Activated naive CD8-positive, alpha-beta T cell treated with anti-CD3 and anti-CD28 coated beads for 36 hours (primary cell): ENCODE results near the gene CALCOCO2. TPM values are rescaled to one million over a fixed set of nuclear protein-coding genes. Genes with fewer than 3 reads are reported as not detected.
"Not testable (repeated sequence)": the region's sequence is repeated elsewhere in the genome, so short reads cannot be mapped to it uniquely, and the experiment has no call there.

ENCODE experiments used
- DNase-seq: peaks from one replicate; pipeline ENCODE4 v3.0.0; 2021
- H3K27ac Mint-ChIP-seq: one replicate; pipeline ENCODE4 v1.8.0; 2022; ENCODE audit warnings: mild to moderate bottlenecking, moderate library complexity, mixed read lengths
- H3K27me3 Mint-ChIP-seq: one replicate; pipeline ENCODE4 v1.8.0; 2022; ENCODE audit warnings: mild to moderate bottlenecking, mixed read lengths
- H3K36me3 Mint-ChIP-seq: one replicate; pipeline ENCODE4 v1.8.0; 2021; ENCODE audit warnings: mild to moderate bottlenecking, mixed read lengths
- H3K4me1 Mint-ChIP-seq: one replicate; pipeline ENCODE4 v1.8.0; 2021; ENCODE audit warnings: mixed read lengths
- H3K4me3 Mint-ChIP-seq: one replicate; pipeline ENCODE4 v1.8.0; 2022; ENCODE audit warnings: mild to moderate bottlenecking, moderate library complexity, mixed read lengths
- H3K9me3 Mint-ChIP-seq: one replicate; pipeline ENCODE4 v1.8.0; 2022; ENCODE audit warnings: mixed read lengths
- total RNA-seq, 2 experiments: library from RNA; stranded (reverse); gene quantifications; one replicate each; pipeline ENCODE4 v1.2.3, GENCODE V29; 2021

The CALCOCO2 gene
- total RNA-seq, 2 experiments from 2014 or later: 69.3 to 75.8 TPM

DNA sequence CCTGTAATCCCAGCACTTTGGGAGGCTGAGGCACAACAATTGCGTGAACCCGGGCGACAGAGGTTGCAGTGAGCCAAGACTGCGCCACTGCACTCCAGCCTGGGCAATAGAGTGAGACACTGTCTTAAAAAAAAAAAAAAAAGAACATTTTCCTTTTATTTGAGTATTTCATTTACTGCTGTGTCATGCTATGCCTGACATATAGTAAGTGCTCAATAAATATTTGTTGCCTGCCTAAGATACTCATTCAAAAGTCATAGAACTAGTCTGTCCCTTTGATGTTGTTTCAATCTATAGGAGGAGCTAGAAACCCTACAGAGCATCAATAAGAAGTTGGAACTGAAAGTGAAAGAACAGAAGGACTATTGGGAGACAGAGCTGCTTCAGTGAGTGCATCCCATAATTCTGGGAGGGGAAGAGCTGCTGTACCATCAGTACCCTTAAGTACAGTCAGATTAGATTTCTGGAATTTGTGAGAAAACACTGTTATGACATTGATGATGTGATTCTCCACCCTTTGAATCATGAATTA is 20.0 kb downstream of the CALCOCO2 start:
- Mint-ChIP-seq H3K4me1 (peaks cover 4% of the 10 kb centered on the region), H3K27me3 (no peaks in the 10 kb centered on the region), H3K36me3 (peaks cover 24% of the 10 kb centered on the region), H3K4me3 (no peak overlapping the region), H3K9me3 (no peaks in the 10 kb centered on the region), H3K27ac (no peak overlapping the region)
- DNase-seq: no peak

DNA sequence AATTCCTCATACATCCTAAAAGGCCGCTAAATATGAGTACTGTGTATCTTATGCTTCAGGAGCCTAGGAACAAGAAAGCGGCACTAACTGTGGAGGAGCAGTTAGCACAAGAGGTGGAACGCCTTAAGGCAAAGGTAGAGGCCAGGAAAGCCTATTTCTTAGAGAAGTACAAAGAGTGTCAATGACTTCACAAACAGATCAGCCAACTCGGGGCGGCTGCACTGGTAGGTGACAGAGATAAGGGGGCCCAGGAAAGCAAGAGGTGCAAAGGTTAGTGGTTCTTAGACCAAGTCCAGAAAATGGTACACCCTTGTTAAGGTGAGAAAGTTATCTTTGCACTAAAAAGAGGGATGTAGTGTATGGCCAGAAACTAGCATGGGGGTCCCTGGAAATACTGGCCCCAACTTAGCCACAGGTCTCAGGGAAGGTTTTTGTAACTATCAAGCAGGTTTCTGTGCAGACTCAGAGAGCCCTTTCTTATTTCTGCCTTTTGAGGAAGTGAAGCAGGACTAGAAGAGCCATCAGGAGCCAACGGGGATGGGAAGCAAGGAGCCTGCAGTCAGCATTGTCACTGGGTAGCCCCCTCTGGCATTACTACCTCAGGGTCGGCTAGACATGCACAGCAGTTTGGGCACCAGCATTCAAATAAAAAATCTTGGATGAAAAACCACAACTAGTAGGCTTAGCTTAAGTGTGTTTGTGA is 24.1 kb downstream of the CALCOCO2 start:
- H3K4me3 Mint-ChIP-seq: no peak overlapping the region
- H3K36me3 Mint-ChIP-seq: peaks cover 16% of the 10 kb centered on the region
- no peak for DNase-seq
- peaks cover 4% of the 10 kb centered on the region for H3K4me1 Mint-ChIP-seq
- H3K9me3 Mint-ChIP-seq: no peaks in the 10 kb centered on the region
- H3K27ac Mint-ChIP-seq: no peak overlapping the region
- no peaks in the 10 kb centered on the region for H3K27me3 Mint-ChIP-seq

DNA sequence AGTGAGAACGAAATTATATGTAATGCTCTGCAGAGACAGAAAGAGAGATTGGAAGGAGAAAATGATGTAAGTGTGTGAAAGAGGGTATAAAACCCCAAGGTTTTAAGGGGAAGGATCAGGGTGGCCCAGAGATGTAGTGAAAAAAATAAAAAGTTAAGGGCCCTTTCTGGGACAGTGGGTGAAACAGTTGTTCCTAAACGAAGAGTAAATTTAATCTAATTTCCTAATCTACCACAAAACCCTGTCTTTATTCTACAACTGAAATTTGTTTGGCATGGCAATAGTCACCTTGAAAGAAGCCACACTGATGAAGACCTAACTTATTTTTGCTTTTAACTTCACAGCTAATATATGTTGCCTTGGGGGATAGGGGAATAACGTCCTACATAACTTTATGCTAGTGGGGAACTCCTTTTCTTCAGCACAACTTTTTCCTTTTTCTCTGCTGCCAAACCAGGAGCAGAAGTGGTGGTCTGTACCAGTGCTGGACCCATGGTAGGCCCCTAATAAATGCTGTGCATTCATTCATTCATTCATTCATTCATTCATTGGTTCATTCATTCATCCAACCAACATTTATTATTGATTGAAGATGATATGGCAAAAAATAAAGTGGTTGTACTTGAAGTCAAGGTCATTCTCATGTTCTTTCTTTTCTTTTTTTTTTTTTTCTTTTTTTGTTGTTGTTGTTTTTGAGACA is 25.4 kb downstream of the CALCOCO2 start:
- Mint-ChIP-seq H3K9me3 (no peaks in the 10 kb centered on the region), H3K36me3 (peaks cover 11% of the 10 kb centered on the region), H3K27ac (no peak overlapping the region), H3K4me3 (no peak overlapping the region), H3K27me3 (no peaks in the 10 kb centered on the region), H3K4me1 (no peaks in the 10 kb centered on the region)
- no peak for DNase-seq

DNA sequence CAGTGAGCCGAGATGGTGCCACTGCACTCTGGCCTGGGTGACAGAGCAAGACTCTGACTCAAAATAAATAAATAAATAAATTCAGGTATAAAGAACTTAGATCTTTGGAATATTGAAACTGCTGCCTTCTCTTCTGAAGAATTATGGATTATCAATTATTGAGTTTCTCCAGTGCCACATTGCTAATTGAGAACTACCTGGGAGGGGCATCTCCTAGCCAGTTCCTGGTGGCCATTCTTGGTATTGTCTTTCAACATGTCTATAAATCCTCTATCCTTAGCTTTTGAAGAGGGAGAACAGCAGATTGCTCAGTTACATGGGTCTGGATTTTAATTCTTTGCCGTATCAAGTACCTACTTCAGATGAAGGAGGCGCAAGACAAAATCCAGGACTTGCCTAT is 29.2 kb downstream of the CALCOCO2 start:
- no peak for DNase-seq
- Mint-ChIP-seq H3K36me3 (peaks cover 9% of the 10 kb centered on the region), H3K27ac (no peak overlapping the region), H3K9me3 (no peaks in the 10 kb centered on the region), H3K4me1 (no peaks in the 10 kb centered on the region), H3K27me3 (no peaks in the 10 kb centered on the region), H3K4me3 (no peak overlapping the region)

DNA sequence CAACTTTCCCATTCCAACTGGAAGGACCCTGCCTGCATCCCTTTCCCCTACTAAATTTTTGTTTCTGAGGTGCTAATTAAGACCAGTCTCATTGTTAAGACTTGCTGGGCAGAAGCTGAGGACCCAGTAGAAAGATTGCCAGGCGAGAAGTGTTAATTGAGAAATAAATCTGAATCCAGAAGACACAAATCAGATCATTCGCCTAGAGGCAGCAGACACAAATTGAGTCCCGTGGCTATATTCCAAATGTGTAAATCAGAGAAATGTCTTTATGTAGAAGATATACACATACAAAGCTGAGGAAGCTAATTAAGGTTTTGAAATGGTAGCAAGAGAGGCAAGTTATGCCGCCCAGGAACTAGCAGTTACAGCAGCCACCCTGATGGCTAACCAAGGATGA is 29.6 kb downstream of the CALCOCO2 start:
- H3K4me3 Mint-ChIP-seq: no peak overlapping the region
- H3K27me3 Mint-ChIP-seq: no peaks in the 10 kb centered on the region
- H3K36me3 Mint-ChIP-seq: peaks cover 9% of the 10 kb centered on the region
- no peak for DNase-seq
- no peak overlapping the region for H3K27ac Mint-ChIP-seq
- no peaks in the 10 kb centered on the region for H3K9me3 Mint-ChIP-seq
- H3K4me1 Mint-ChIP-seq: no peaks in the 10 kb centered on the region

DNA sequence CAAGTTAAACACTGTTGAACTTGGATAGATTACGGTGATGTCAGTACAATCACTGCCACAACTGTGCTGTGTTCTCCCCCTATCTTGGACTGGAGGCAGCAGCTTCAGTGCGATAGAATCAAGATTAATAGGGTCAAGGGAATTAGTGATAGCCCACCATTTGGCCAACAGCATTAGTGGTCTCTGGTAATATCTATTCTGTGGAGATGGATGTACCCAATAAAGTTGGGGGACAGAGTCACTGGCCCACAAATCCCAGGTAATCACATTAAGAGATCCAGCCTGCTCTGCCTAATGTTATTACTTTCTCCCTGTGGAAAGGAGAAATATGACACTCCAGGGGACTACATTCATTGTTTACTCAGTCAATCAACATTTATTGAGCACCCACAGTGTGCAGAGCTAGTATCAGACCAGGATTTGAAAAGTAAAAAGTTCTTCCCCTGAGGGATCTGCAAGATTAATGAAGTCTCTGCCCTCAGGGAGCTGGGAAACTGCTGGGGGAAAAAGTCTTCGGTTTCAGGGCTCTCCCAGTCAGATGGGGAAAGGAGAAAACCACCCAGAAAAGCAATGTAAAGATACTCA is 38.2 kb downstream of the CALCOCO2 start:
- Mint-ChIP-seq H3K9me3 (no peaks in the 10 kb centered on the region), H3K27ac (no peak overlapping the region)

DNA sequence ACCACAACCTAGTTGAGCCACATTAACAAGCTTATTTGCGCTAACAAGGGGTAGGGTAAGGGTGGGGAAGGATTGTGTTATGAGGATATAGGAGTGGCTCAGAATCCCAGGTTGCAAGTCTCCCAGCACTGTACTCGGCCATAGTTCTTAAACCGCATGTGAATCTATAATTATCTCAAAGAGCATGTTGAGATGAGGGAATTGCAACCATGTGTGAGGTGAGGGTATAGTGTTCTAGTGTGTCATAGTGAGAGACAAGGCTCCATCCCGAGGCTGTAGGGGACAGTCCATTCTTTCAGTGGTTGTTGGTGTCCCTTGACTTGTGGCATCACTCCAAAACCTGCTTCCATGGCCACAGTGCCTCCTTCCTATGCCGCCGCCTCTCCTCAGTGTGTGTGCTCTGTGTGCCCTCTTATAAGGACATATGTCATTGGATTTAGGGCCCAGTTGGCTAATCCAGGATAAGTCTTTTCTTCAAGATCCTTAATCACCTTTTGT is 39.0 kb downstream of the CALCOCO2 start:
- Mint-ChIP-seq H3K4me1 (peaks cover 2% of the 10 kb centered on the region), H3K9me3 (no peaks in the 10 kb centered on the region), H3K4me3 (no peak overlapping the region), H3K36me3 (peaks cover 4% of the 10 kb centered on the region), H3K27ac (no peak overlapping the region), H3K27me3 (no peaks in the 10 kb centered on the region)
- DNase-seq: no peak

More for the DNA sequence above, 38.2 kb downstream of the CALCOCO2 start:
- no peaks in the 10 kb centered on the region for H3K27me3 Mint-ChIP-seq
- no peak for DNase-seq
- H3K36me3 Mint-ChIP-seq: peaks cover 7% of the 10 kb centered on the region
- H3K4me3 Mint-ChIP-seq: no peak overlapping the region
- peaks cover 2% of the 10 kb centered on the region for H3K4me1 Mint-ChIP-seq

DNA sequence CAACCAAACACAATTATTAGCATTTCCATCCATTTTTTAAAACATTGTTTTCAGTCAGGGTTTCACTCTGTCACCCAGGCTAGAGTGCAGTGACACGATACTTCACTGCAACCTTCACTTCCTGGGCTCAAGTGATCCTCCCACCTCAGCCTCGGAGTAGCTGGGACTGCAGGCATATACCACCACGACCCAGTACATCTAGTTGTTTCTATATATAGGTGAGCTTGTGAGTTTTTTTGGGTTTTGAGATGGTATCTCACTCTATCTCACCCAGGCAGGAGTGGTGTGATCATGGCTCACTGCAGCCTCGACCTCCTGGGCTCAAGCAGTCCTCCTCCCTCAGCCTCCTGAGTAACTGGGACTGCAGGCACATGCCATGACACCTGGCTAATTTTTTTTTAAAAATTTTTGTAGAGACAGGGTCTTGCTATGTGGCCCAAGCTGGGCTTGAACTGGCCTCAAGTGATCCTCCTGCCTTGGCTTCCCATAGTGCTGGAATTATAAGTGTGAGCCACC is 40.3 kb downstream of the CALCOCO2 start:
- Mint-ChIP-seq H3K36me3 (peaks cover 3% of the 10 kb centered on the region), H3K4me3 (no peak overlapping the region), H3K27me3 (no peaks in the 10 kb centered on the region), H3K27ac (no peak overlapping the region), H3K4me1 (peaks cover 2% of the 10 kb centered on the region), H3K9me3 (no peaks in the 10 kb centered on the region)
- no peak for DNase-seq

DNA sequence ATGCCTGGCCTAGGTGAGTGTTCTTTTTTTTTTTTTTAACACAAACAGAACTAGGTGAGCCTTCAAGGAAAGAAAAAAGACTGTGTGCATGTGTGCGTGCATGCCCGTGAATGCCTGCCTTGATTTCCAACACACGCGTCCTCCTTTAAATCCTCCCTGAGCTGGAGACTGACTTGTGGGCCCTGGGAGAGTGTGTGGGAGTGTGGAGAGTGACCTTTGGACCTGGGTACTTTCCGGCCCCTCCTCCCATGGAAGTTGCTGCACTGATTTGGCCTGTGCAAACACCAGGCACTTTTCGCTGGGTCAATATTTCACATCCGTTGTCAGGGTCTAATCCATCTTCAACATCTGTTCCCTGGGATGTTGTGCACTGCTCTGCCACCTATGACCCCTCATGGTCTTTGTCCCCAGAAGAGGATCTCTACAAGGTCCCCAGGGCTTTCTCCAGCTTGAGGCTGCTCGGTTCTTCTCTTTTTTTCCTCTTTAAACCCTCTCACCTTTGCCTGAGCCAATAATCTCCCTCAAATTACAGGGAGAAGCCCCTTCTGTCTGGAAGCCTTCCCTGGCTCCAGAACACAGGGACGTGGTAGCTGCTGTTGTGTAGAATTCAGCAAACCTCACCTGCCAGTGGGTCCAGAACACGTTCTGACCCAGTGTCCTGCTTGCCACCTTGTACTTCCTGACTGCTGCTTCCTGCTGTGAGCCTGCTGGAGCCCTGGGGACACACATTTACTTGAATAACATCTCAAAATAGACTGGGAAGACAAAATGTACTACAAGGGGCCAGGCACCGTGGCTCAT is 40.9 kb downstream of the CALCOCO2 start:
- Mint-ChIP-seq H3K27me3 (no peaks in the 10 kb centered on the region), H3K4me1 (peaks cover 2% of the 10 kb centered on the region), H3K36me3 (no peaks in the 10 kb centered on the region), H3K9me3 (no peaks in the 10 kb centered on the region), H3K4me3 (no peak overlapping the region), H3K27ac (no peak overlapping the region)
- no peak for DNase-seq

DNA sequence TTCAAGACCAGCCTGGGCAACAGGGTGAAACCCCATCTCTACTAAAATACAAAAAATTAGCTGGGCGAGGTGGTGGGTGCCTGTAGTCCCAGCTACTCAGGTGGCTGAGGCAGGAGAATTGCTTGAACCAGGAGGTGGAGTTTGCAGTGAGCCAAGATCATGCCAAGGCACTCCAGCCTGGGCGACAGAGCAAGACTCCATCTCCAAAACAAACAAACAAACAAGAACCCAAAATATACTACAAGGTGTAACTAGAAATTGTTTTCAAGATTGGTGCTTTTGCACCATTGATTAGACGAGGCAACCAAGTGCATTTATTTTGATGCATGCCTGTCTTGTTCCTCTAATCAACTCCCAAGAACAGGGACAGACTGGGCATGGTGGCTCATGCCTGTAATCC is 41.6 kb downstream of the CALCOCO2 start:
- H3K4me1 Mint-ChIP-seq, H3K9me3 Mint-ChIP-seq, DNase-seq, H3K4me3 Mint-ChIP-seq, H3K27me3 Mint-ChIP-seq, H3K36me3 Mint-ChIP-seq, H3K27ac Mint-ChIP-seq: not testable (repeated sequence)

DNA sequence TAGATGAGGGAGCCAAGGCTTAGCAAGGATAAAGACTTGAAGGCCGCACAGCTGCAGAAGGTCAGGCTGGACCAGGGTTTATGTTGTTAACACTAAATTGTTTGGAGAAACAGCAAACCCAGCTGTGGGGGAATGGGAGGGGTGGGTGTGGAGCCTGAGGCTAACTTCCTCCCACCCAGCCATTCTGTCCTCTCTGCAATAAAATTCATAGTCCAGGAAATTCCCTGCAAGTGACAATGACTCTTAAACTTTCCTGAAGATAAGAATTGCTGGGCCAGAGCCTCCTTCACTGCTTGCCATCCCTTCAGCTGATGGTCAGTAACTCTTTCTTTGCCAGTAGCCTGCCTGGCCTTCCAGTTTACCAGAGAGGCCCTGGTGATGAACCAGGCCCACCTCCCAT is 42.4 kb downstream of the CALCOCO2 start:
- H3K4me3 Mint-ChIP-seq: no peak overlapping the region
- H3K27me3 Mint-ChIP-seq: no peaks in the 10 kb centered on the region
- no peaks in the 10 kb centered on the region for H3K9me3 Mint-ChIP-seq
- peaks cover 2% of the 10 kb centered on the region for H3K4me1 Mint-ChIP-seq
- no peak overlapping the region for H3K27ac Mint-ChIP-seq
- no peak for DNase-seq
- no peaks in the 10 kb centered on the region for H3K36me3 Mint-ChIP-seq

DNA sequence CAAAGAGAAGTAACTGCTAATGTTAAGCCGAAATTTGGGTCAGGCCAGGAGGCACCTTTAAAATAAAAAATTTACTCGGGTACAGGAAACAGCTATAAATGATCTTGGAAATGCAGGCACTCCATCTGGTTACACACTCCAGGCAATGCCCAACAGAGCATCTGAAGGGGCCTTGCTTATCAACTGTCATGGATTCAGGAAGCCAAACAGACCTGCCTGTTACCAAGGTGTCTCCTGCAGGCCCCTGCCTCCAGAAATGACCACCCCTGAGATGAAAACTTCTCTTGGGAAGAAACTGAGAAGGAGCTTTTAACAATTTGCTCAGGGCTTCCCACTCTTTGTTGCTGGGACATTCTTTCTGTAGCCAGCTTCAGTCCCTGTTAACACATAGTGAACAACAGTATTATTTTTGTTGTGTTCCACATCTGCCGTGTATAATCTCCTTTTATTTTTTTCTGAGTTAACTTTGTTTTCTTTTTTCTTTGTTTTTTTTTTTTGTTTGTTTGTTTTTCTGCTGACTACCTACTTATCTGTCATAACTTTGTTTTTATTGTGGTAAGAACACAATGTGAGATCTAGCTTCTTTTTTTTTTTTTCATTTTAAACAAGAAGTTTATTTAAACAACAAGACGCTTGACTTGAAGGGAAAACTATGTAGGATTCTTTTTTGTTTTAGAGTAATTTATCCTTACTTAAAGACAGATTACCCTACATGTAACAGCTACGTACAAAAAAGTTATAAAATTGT is 43.0 kb downstream of the CALCOCO2 start:
- H3K4me1 Mint-ChIP-seq: peaks cover 2% of the 10 kb centered on the region
- H3K9me3 Mint-ChIP-seq: no peaks in the 10 kb centered on the region
- H3K36me3 Mint-ChIP-seq: no peaks in the 10 kb centered on the region
- no peak for DNase-seq
- no peaks in the 10 kb centered on the region for H3K27me3 Mint-ChIP-seq
- H3K4me3 Mint-ChIP-seq: no peak overlapping the region
- H3K27ac Mint-ChIP-seq: no peak overlapping the region

DNA sequence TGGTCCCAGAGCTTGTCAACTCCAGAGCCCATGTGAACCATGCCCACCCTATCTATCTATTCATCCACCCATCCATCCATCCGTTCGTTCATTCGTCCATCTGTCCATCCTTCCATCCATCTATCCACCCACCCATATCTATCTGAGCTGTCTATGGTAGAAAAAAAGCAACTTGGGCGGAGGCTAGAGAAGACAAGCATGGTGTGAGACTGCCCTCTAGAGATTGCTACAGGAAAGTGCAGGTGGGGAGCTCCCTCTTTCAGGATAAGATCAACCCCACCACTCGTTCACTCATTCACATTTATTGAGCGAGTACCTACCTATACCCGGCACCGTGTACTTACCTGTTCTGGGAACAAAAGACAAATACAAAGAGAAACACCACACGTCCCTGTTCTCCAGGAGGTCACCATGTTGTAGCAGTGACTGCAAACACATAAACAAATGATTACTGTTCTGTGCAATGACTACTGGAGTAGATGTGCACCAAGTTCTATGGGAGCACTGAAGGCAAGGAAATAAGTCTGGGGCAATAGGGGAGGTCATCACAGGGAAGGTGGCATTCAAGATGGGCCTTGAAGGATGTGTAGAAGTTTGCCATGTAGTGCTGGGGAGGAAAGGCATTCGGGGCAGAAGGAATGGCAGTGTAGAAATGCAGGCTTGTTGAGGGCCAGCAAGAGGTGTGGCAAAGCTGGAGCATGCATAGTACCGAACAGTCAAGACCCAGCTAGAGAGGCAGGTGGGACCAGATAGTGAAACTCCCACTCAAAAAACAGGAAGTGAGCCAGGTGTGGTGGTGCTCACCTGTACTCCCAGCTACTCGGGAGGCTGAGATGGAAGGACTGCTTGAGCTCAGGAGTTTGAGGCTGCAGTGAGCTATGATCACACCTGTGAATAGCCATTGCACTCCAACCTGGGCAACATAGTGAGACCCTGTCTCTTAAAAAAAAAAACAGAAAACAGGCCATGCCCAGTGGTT is 48.4 kb downstream of the CALCOCO2 start:
- H3K36me3 Mint-ChIP-seq: no peaks in the 10 kb centered on the region

More for the DNA sequence above, 48.4 kb downstream of the CALCOCO2 start:
- Mint-ChIP-seq H3K4me1 (no peaks in the 10 kb centered on the region), H3K9me3 (no peaks in the 10 kb centered on the region), H3K27ac (no peak overlapping the region), H3K27me3 (no peaks in the 10 kb centered on the region), H3K4me3 (no peak overlapping the region)
- DNase-seq: peak; percentile 43
